ENCODE data around the gene COL27A1. TPM values are rescaled to one million over a fixed set of nuclear protein-coding genes. Genes with fewer than 3 reads are reported as not detected.

Gene COL27A1
- total RNA-seq, 1 experiment from 2014 or later = 8.2 TPM

- no peak for DNase-seq (ENCODE audit: low spot score)
Measured at GRCh38 chr9:114303977-114304376, 148.6 kb downstream of the COL27A1 start.

- no peak for DNase-seq (ENCODE audit: low spot score)
Measured at GRCh38 chr9:114304416-114305188, 149.3 kb downstream of the COL27A1 start.

- no peak for DNase-seq (ENCODE audit: low spot score)
Measured at GRCh38 chr9:114307899-114308267, 152.5 kb downstream of the COL27A1 start.

GRCh38 chr9:114308361-114308950 is 153.1 kb downstream of the COL27A1 start:
- no peak for DNase-seq (ENCODE audit: low spot score)

GRCh38 chr9:114309096-114309495 is 153.8 kb downstream of the COL27A1 start:
- no peak for DNase-seq (ENCODE audit: low spot score)

- no peak for DNase-seq (ENCODE audit: low spot score)
Measured at GRCh38 chr9:114310471-114311450, 155.4 kb downstream of the COL27A1 start.

GRCh38 chr9:114311571-114312512 is 156.5 kb downstream of the COL27A1 start:
- DNase-seq (ENCODE audit: low spot score) = no peak

- no peak for DNase-seq (ENCODE audit: low spot score)
Measured at GRCh38 chr9:114312513-114312875, 157.2 kb downstream of the COL27A1 start.

GRCh38 chr9:114313186-114313585 is 157.8 kb downstream of the COL27A1 start:
- no peak for DNase-seq (ENCODE audit: low spot score)

- no peak for DNase-seq (ENCODE audit: low spot score)
Measured at GRCh38 chr9:114314256-114314867, 159.0 kb downstream of the COL27A1 start.

GRCh38 chr9:114314881-114315722 is 159.8 kb downstream of the COL27A1 start:
- DNase-seq (ENCODE audit: low spot score) = no peak

GRCh38 chr9:114315723-114316363 is 160.5 kb downstream of the COL27A1 start:
- no peak for DNase-seq (ENCODE audit: low spot score)

- DNase-seq (ENCODE audit: low spot score) = no peak
Measured at GRCh38 chr9:114316605-114317230, 161.4 kb downstream of the COL27A1 start.

GRCh38 chr9:114317665-114318357 is 162.5 kb downstream of the COL27A1 start:
- no peak for DNase-seq (ENCODE audit: low spot score)

- DNase-seq (ENCODE audit: low spot score) = no peak
Measured at GRCh38 chr9:114318416-114318815, 163.1 kb downstream of the COL27A1 start.

- DNase-seq (ENCODE audit: low spot score) = no peak
Measured at GRCh38 chr9:114319147-114319546, 163.8 kb downstream of the COL27A1 start.

GRCh38 chr9:114320710-114321109 is 165.4 kb downstream of the COL27A1 start:
- peak; percentile 47 for DNase-seq (ENCODE audit: low spot score)

- peak; percentile 26 for DNase-seq (ENCODE audit: low spot score)
Measured at GRCh38 chr9:114321759-114322158, 166.4 kb downstream of the COL27A1 start.
